ENCODE measurements around the gene TPGS1. TPM values are rescaled to one million over a fixed set of nuclear protein-coding genes. Genes with fewer than 3 reads are reported as not detected.

Gene TPGS1
- total and polyA plus RNA-seq, 4 donors = 12.2 to 32.7 (median 25.5) TPM

- no peak for TF ChIP-seq CTCF (IDR thresholded peaks at IDR 0.05; ENCODE audit: control extremely low read depth, extremely low read depth)
- Histone ChIP-seq H3K9me3 (ENCODE audit: control insufficient read depth in 4 of 4, insufficient read depth in 3 of 4, low read length in 3 of 4) (no peaks in the 10 kb centered on the region), H3K27ac (ENCODE audit: low read depth in 1 of 2, low read length in 1 of 2) (no peak overlapping the region), H3K27me3 (ENCODE audit: control insufficient read depth in 3 of 3, insufficient read depth in 3 of 3, low read length in 2 of 3) (no peaks in the 10 kb centered on the region), H3K36me3 (ENCODE audit: control insufficient read depth in 4 of 4, insufficient read depth in 4 of 4, low read length in 4 of 4) (peaks cover 6 to 38% (median 9%) of the 10 kb centered on the region in 4 donors), H3K4me3 (no peak overlapping the region), H3K9ac (ENCODE audit: insufficient read depth in 1 of 2, low read length in 2 of 2) (no peak overlapping the region), H3K4me1 (ENCODE audit: control insufficient read depth in 5 of 5, insufficient read depth in 5 of 5, low read length in 5 of 5) (peaks cover 0 to 7% (median 0%) of the 10 kb centered on the region in 5 donors)
- WGBS, 2 donors = 90 to 95% methylated on average over 34 of the region's 34 CpGs
- ATAC-seq (ENCODE audit: insufficient read depth, low FRiP score) (no peak), DNase-seq (no peak)
Measured at GRCh38 chr19:542173-542866, 35.0 kb downstream of the TPGS1 start.

GRCh38 chr19:543910-544608, 36.8 kb downstream of the TPGS1 start, which contains the start of gene GZMM:
Gene GZMM (plus strand): TSS chr19:544053. CDS start chr19:544072, 19 bp downstream.
- 56 to 59% methylated on average over 26 to 31 of the region's 31 CpGs for WGBS, 2 donors

GRCh38 chr19:547117-547516, 39.8 kb downstream of the TPGS1 start:
- H3K9ac ChIP-seq (ENCODE audit: insufficient read depth in 1 of 2, low read length in 2 of 2) = no peak overlapping the region
- no peak for DNase-seq
- H3K27me3 ChIP-seq (ENCODE audit: control insufficient read depth in 3 of 3, insufficient read depth in 3 of 3, low read length in 2 of 3) = no peaks in the 10 kb centered on the region

More at GRCh38 chr19:543910-544608, 36.8 kb downstream of the TPGS1 start, which contains the start of gene GZMM:
- H3K9me3 ChIP-seq (ENCODE audit: control insufficient read depth in 4 of 4, insufficient read depth in 3 of 4, low read length in 3 of 4) = no peaks in the 10 kb centered on the region
- H3K4me3 ChIP-seq = no peak within 1 kb of the TSS
- no peak for DNase-seq
- H3K27me3 ChIP-seq (ENCODE audit: control insufficient read depth in 3 of 3, insufficient read depth in 3 of 3, low read length in 2 of 3) = no peaks in the 10 kb centered on the region
- H3K4me1 ChIP-seq (ENCODE audit: control insufficient read depth in 5 of 5, insufficient read depth in 5 of 5, low read length in 5 of 5) = peaks cover 0 to 7% (median 0%) of the 10 kb centered on the region in 5 donors
- no peak for TF ChIP-seq CTCF (IDR thresholded peaks at IDR 0.05; ENCODE audit: control extremely low read depth, extremely low read depth)
- no peak within 1 kb of the TSS for H3K27ac ChIP-seq (ENCODE audit: low read depth in 1 of 2, low read length in 1 of 2)
- H3K9ac ChIP-seq (ENCODE audit: insufficient read depth in 1 of 2, low read length in 2 of 2) = no peak within 1 kb of the TSS
- H3K36me3 ChIP-seq (ENCODE audit: control insufficient read depth in 4 of 4, insufficient read depth in 4 of 4, low read length in 4 of 4) = peaks cover 0 to 28% (median 5%) of the 10 kb centered on the region in 4 donors
- no peak for ATAC-seq (ENCODE audit: insufficient read depth, low FRiP score)

More at GRCh38 chr19:547117-547516, 39.8 kb downstream of the TPGS1 start:
- peaks cover 0 to 7% (median 1%) of the 10 kb centered on the region in 4 donors for H3K36me3 ChIP-seq (ENCODE audit: control insufficient read depth in 4 of 4, insufficient read depth in 4 of 4, low read length in 4 of 4)
- TF ChIP-seq CTCF (IDR thresholded peaks at IDR 0.05; ENCODE audit: control extremely low read depth, extremely low read depth) = no peak
- H3K27ac ChIP-seq (ENCODE audit: low read depth in 1 of 2, low read length in 1 of 2) = no peak overlapping the region
- H3K4me1 ChIP-seq (ENCODE audit: control insufficient read depth in 5 of 5, insufficient read depth in 5 of 5, low read length in 5 of 5) = peaks cover 0 to 7% (median 0%) of the 10 kb centered on the region in 5 donors
- no peak for ATAC-seq (ENCODE audit: insufficient read depth, low FRiP score)
- H3K9me3 ChIP-seq (ENCODE audit: control insufficient read depth in 4 of 4, insufficient read depth in 3 of 4, low read length in 3 of 4) = no peaks in the 10 kb centered on the region
- H3K4me3 ChIP-seq = no peak overlapping the region
- WGBS, 2 donors = 90 to 91% methylated on average over 15 of the region's 15 CpGs
